NCI-H1092 (cell line): ENCODE results near the gene CHST11.

Experiments used
- DNase-seq: peaks from one replicate; lab custom pipeline; 2025; lab: John Stamatoyannopoulos, UW

The CHST11 gene

GRCh38 chr12:104456417-104456949 lies at the start of gene CHST11:
TSS of gene CHST11 (plus strand) at chr12:104456948.
- peak; percentile 72 for DNase-seq

DNA sequence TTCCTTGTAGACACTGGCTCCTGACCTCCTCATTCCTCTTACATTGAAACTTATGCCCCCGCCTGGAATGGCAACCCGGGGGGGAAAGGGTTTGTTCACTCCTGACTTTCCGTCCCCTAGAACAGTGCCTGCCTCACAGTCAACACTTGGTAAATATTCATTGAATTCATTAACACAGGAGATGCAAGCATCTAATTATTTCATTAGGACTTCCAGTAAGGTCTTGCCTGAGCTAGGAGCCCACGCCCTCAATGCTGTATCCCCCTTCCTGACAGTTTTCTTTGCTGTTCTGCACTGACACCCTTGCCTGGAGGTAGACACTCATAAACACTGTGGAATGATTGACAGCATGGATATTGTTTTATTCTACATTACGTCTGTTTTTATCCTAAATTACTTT lies 49.3 kb upstream of the CHST11 start:
- no peak for DNase-seq

GRCh38 chr12:104407922-104408321 lies 48.8 kb upstream of the CHST11 start:
- no peak for DNase-seq

DNA sequence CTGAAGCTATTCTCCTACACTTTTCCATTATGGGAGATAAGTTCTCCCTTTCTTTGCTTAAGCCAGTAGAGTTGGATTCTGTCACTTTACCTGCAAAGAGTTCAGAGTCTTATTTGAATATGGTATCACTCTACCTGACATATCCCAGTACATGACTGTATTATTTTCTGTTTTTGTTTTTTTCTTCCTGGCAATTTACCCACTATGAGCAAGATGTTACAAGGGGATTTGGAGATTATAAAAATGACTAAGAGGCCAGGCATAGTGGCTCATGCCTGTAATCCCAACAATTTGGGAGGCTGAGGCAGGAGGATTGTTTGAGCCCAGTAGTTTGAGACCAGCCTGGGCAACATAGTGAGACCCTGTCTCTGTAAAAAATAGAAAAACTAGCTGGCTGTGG lies 46.4 kb upstream of the CHST11 start:
- DNase-seq = no peak

DNA sequence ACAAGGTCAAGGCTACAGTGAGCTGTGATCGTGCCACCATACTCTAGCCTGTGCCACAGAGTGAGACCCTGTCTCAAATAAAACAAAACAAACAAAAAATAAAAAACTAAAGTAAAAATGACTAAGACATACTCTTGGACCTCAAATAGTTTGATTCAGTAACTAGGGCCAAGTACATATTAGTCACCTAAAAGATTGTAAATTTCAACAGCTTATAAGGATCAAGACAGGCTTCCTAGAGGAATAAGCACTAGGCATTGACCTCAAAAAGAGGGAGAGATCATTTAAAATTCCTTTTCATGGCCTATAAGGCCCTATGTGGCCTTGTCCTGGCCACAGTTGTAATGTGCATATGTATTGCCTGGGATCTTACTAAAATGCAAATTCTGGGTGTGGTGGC lies 46.0 kb upstream of the CHST11 start:
- no peak for DNase-seq

DNA sequence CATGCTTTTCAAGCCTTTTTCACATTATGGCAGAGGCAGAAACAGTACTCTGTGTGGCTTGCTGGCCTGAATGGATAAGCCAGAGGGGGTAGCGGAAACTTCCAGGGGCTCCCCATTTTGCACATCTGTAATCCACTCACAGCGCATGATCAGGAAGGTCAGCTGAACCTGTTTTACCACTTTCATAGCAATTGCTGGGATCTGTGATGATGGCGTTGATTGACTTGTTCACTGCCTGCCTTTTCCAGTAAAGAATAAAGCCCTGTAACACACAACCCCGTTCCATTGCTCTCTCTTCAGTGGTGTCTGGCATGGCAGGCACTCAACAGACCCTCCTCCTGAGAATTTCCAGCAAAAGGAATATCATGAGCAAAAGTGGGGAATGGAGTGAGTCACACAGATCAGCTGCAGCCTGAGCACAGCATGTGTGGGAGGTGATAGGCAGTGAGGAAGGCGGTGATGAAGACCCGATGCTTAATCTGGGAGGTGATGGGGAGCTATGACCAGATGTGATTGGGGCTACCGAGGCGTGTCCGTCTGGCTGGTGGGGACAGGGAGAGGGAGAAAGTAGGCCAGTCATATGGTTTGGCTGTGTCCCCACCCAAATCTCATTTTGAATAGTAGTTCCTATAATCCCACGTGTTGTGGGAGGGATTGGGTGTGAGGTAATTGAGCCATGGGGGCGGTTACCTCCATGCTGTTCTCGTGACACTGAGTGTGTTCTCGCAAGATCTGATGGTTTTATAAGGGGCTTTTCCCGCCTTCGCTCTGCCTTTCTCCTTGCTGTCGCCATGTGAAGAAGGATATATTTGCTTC lies 44.7 kb upstream of the CHST11 start:
- no peak for DNase-seq

DNA sequence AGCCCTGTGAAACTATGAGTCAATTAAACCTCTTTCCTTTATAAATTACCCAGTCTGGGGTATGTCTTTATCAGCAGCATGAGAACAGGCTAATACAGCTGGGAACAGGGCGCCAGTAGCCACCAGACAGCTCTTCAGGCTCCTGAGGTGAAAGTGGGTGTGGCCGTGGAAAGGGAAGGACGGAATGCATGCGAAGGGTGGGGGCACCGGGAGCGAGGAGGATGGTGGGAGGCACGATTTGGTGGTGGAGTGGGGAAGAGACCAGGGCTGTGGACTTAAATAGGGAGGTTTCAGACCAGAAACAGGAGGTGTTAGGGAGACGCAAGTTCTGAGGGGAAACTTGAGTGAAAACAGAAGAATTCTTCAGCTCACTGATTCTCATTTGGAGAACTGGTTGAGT lies 44.1 kb upstream of the CHST11 start:
- DNase-seq = no peak

- no peak for DNase-seq
Observed at GRCh38 chr12:104413330-104413729, 43.4 kb upstream of the CHST11 start.

GRCh38 chr12:104414581-104415341 lies 42.0 kb upstream of the CHST11 start:
- no peak for DNase-seq

DNA sequence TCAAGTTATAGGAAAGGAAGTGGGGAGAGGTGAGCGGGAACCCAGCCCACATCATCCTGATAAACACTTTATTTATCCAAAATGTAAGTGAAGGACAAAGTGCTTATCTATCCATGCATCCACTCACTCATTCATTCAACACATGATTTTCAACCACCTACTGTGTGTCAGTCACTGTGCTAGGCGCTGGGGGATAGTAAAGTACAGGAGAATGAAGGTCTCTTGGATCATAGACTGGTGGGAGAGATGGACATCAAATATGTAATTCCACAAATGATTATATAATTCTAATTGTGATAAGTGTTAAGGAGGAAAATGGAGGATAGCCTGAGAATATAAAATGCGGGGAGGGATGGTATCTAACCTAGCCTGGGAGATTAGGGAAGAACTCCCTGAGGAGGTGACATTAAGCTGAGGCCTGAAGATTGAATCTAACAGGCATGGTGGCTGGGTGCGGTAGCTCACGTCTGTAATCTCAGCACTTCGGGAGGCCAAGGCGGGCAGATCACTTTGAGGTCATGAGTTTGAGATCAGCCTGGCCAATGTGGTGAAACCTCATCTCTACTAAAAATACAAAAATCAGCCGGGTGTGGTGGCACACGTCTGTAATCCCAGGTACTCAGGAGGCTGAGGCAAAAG lies 41.3 kb upstream of the CHST11 start:
- DNase-seq = no peak

GRCh38 chr12:104416136-104416535 lies 40.6 kb upstream of the CHST11 start:
- no peak for DNase-seq

- DNase-seq = no peak
Observed at GRCh38 chr12:104416585-104416984, 40.2 kb upstream of the CHST11 start.

DNA sequence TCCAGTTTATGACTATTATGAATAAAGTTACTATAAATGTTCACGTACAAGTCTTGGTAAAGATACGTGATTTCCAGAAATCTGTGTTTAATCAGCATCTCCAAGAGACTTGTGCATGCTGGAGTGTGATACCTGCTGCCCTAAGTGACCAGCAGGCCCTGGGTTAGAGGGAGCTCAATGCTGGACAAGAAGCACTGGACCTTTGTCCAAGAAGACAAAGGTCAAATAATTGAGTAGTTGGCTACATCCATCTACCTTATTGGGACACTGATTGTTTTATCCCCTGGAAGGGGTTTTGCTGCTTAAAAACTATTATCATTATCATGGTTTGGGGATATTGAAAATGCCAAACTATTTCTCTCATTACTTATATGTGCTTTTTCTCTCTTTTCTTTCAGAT lies 37.0 kb upstream of the CHST11 start:
- no peak for DNase-seq

- no peak for DNase-seq
Observed at GRCh38 chr12:104420868-104421267, 35.9 kb upstream of the CHST11 start.

DNA sequence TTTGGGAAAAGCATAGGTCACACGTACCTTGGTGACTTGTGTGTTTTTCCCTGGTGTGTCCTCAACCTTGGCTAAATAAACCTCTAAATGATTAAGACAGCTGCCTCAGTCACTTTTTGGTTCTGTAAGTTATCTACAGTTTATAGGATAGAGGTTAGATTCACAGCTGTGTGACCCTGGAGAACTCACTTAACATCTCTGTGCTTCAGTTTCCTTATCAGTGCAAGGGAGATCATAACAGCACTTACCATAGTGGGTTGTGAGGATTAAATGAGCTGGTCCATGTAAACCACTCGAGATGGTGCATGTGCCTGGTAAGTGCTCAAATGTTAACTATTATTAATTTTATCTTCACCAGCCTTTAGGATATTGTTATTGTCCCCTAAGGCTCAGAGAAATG lies 35.4 kb upstream of the CHST11 start:
- DNase-seq = no peak

GRCh38 chr12:104422441-104422840 lies 34.3 kb upstream of the CHST11 start:
- no peak for DNase-seq

- DNase-seq = no peak
Observed at GRCh38 chr12:104423273-104423672, 33.5 kb upstream of the CHST11 start.

DNA sequence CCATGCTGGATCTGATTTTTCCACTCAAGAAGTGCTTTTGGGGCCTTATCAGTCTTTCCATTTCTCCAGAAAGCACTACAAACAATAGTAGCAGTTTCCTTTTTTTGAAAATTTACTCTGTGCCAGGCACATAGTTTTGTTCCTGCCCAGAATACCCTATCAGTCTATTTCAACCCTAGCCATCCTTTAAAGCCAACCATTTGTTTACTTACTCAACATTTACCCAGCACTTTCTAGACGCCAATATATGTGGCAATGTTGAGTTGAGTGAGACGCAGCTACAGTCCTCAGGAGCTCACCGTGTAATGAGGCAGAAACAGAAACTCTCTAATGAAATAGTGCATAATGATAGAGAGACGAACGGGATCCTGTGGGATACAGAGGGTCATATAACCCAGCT lies 32.9 kb upstream of the CHST11 start:
- DNase-seq = no peak

DNA sequence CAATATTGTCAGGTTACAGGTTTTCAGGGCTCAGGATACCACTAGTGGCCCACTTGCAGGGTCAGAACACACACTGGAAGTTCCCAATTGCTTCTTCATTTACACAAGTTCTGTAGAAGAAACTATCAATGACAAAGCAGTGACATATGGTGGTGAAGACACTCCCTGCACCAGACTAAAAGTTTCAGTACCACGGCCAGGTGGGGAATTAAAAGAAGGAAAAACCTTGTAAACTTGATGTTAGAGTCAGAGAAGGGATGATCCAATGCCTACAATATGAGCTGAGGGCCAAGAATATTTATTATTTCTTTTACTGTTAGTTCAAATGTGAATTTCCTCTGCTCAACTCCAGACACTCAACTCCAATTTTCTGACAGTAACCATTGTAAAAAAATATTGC lies 31.8 kb upstream of the CHST11 start:
- DNase-seq = no peak

DNA sequence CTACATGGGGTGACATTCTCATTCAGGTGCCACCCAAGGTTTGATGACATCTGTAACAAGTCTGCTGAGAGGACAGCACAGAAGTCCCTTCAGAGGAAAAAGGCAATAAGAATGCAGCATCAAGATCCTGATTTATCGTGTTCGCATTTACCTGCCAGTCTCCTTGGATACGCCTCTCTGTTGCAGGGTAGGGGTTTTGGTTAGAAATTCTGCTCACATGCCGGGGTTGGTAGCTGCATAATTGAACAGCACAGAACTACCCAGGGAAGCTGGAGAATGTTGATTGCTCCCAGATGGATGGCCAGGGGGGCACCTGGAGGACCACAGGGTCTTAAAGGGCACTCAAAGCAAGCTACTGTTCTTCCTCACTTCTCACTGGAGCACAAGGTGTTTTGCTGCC lies 31.1 kb upstream of the CHST11 start:
- DNase-seq = no peak

GRCh38 chr12:104426926-104427546 lies 29.7 kb upstream of the CHST11 start:
- no peak for DNase-seq

GRCh38 chr12:104427547-104427938 lies 29.2 kb upstream of the CHST11 start:
- no peak for DNase-seq
